GM13977 (cell line): Measurements from ENCODE around the gene KCNG1.

Experiments
- DNase-seq: peaks from one replicate; pipeline ENCODE4 v3.0.0; 2012; ENCODE audit warnings: low spot score
- CTCF ChIP-seq: IDR thresholded peaks from 2 replicates; pipeline ENCODE4 v1.5.1; 2012; ENCODE audit warnings: mild to moderate bottlenecking, control low read depth; ENCODE audit not compliant: insufficient read depth; ENCODE audit errors: extremely low read depth, missing control alignments
- in situ Hi-C: fragments of 300-500 bp; cut with MboI; formaldehyde crosslinking; loops from one replicate; pipeline ENCODE4 v1.12.0; 2022; ENCODE audit warnings: low sequenced_read_pairs, low pct_unique_long_range_greater_than_20kb, mixed read lengths, inconsistent platforms; ENCODE audit not compliant: unreplicated experiment

KCNG1 gene

DNA sequence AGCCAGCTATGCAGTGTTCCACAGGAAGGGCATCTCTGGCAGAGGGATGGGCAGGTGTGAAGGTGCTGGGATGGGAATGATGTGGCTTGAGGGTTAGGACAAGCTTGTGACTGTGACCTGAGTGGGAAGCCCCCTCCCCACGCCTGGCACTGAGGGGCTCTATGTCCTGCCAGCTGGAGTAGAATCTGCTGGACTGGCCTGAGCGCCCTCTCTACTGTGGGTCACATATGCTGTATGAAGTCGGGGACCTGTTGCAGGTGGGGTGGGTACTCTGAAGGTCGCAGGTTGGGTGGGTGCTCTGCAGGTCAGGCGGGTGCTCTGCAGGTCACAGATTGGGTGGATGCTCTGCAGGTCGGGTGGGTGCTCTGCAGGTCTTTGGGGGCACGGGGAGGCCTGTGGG, 20.3 kb downstream of the KCNG1 start:
- no peak for TF ChIP-seq CTCF
- no peak for DNase-seq
- in situ Hi-C loops: no loop called here

DNA sequence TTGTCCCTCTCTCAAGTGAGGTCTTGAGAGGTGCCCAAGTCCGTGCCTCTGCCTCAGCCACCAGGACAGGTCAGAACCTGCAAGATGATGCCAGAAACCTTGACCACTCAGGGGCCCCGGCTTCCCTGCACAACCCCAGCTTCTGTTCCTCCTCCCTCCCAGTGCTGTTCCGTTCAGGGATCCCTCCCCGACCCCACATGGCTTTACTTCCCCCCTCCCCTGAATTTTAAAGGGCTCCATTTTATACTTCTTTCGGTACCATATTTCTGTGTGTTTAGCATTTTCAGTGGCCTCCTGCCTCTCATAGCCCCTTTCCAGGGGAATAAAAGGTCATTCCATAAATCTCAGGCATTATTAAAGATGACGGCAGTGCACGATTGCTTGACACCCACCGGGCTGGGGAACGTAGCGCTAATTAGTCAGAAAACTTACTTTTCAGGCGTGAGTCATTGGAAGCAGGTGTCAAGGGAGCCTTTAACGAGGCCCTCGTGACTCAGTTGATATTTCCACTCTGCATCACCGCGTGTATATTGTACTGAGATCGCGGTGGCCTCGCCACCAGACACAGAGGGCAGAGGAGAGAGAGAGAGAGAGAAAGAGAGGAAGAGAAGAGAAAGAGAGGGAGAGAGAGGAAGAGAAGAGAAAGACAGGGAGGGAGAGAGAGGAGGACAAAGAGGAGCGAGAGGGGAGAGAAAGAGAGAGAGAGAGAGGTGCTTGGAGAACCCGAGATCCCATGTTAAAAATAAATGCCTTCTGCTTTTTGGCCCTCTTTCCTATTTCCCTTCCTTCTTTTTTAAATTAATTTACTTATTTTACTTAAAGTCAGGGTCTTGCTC, 21.3 kb downstream of the KCNG1 start:
- in situ Hi-C loops: no loop called here
- no peak for TF ChIP-seq CTCF

GRCh38 chr20:50999355-50999754, 23.6 kb downstream of the KCNG1 start:
- no peak for TF ChIP-seq CTCF
- DNase-seq: no peak
- in situ Hi-C loops: loop anchor here (10.0 to 25.0 kb wide), 2 partner anchors 305 to 638 kb away; no protein-coding TSS in a partner anchor

More for the DNA sequence above, 21.3 kb downstream of the KCNG1 start:
- no peak for DNase-seq

DNA sequence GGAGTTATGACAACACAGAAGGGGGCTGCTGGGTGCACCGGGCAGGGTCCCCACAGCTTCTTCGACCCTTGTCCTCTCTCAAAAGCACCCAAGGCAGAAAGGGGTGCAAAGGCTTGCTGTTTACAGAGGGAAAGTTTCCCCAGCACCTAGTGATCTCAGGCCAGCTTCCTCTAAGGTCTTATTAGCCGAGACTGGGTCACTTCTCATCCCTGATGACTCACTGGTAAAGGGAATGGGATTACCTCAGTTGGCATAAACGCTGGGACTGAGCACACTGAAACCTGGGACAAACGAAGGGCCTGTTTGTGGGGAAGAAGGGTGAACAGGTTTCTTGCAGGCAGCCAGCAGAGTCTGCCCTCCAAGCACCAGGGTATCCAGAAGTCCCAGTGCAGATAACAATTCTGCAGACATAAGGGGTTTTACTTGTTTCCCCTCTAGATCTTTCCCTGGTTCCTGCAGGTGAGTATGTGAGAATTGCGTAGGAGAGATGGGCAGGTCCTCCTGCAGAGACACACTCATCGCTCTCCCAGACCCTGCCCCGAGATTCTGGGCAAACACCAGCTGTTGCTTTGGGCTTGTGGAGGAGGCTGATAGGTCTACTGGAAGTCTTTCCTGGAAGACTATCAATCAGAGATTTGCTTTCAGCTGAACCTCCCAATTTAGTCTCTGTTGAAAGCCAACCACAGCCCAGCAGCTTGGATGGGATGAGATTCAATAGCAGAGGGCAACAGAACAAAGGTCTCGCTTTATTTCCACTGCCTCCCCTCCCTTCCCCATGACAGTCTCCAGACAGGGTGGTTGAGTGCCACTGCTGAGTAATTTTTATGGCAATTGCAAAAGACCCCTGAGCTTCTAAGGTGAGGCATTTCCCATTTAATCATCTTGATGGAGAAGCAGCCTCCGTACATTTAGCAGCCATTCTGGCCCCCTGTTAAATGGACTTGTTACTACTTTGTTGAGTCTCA, 25.7 kb downstream of the KCNG1 start:
- DNase-seq: no peak
- in situ Hi-C loops: loop anchor here (10.0 to 25.0 kb wide), 2 partner anchors 308 to 640 kb away; no protein-coding TSS in a partner anchor

GRCh38 chr20:50995506-50995905, 27.4 kb downstream of the KCNG1 start:
- no peak for DNase-seq
- in situ Hi-C loops: loop anchor here (10.0 to 25.0 kb wide), 2 partner anchors 309 to 642 kb away; no protein-coding TSS in a partner anchor
- no peak for TF ChIP-seq CTCF

More for the DNA sequence above, 25.7 kb downstream of the KCNG1 start:
- TF ChIP-seq CTCF: no peak

DNA sequence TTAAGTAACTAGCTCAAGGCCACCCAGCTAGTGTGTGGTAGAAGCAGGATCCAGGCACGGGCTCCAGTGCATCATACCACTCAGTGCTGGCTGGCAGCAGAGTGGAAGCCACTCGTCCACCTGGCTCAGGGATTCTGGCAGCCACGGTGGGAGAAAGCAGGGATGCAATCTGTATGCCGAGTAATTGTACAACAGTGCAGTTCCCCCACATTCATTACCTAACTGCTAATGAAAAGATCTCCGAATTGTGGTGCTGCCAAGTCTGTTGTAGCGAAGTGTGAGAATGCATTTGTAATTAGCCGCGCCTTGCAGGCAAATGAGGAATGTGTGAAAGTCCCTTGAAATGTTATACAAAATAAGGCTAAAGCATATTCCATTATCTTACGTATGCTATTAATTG, 29.0 kb downstream of the KCNG1 start:
- DNase-seq: no peak
- TF ChIP-seq CTCF: no peak
- in situ Hi-C loops: loop anchor here (10.0 to 25.0 kb wide), 2 partner anchors 311 to 643 kb away; no protein-coding TSS in a partner anchor
